GM19035 (cell line): ENCODE data around the gene ZNF778.

Experiments
- ATAC-seq: cut with Tn5 transposase; IDR thresholded peaks from one replicate; pipeline ENCODE4 v1.9.1; 2021; ENCODE audit not compliant: unreplicated experiment

ZNF778 gene

GRCh38 chr16:89275284-89275584 is 57.7 kb downstream of the ZNF778 start:
- no peak for ATAC-seq

DNA sequence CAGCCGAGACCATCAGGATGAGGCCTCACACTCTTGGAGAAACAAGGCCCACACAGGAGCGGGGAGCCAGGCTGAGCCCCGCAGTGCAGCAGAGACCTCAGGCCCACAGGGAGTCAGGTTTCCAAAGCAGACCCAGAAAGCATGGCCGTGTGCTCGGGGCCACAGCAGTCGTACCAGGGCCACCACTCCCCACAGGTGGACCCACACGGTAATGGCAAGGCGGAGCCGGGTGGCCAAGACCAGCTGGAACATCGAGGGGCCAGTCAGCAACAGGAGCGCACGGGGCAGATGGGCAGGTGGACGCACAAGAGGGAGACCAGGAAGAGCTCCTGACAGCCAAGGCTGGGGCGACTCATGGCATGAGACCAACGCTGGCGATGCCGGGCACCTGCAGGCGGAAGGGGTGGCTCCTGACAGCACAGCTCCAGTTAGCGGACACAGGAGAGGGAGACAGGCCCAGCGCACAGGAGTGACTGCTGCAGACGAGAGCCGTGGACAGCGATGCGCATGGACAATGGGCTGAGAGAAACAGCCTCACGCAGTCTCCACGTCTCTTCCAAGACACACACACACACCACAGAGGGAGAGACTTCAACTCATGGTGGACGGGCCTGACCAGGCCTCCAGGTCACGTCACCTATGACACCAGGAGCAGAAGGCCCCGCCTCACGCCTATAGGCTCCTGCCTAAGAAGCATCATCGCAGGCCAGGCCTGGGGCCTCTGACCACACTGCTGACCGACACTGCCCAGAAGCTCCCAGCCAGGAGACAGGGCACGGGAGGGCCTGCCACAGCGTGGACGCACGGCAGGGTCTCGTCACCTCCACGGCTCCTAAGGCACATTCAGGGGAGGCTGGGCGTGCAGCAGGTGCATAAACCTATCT is 58.6 kb downstream of the ZNF778 start:
- no peak for ATAC-seq

GRCh38 chr16:89277049-89277448 is 59.5 kb downstream of the ZNF778 start:
- no peak for ATAC-seq

DNA sequence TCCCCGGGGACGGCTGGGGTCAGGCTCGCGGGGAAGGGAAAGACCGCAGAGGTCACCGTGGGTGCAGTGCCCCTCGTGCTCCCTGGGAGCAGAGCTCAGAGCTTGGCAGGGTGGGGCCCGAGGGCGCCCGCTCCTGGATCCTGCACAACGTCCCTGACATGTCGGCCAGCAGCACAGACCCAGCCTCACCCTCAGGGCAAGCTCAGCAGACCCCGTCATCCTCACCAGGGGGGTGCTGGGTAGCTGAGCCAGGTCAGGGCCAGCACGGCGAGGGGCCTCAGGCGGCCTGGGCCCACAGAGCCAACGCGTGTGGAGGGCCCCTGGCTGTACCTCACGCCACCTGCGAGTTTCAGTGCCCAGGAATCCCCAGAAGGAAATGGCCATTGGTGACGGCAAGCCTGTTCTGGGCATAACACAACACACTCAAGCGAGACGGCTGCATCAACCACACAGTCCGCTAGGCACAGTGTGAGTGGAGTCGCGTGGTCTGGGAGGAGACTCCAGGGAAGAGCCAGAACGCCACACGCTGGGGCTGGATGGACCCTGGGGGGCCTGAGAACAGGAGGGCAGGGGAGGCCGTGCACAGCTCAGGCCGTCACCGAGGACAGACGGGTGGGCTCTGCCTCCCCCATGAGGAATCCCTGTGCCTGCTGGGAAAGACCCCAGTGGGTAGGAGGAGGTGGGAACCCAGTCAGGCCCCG is 60.3 kb downstream of the ZNF778 start:
- no peak for ATAC-seq

DNA sequence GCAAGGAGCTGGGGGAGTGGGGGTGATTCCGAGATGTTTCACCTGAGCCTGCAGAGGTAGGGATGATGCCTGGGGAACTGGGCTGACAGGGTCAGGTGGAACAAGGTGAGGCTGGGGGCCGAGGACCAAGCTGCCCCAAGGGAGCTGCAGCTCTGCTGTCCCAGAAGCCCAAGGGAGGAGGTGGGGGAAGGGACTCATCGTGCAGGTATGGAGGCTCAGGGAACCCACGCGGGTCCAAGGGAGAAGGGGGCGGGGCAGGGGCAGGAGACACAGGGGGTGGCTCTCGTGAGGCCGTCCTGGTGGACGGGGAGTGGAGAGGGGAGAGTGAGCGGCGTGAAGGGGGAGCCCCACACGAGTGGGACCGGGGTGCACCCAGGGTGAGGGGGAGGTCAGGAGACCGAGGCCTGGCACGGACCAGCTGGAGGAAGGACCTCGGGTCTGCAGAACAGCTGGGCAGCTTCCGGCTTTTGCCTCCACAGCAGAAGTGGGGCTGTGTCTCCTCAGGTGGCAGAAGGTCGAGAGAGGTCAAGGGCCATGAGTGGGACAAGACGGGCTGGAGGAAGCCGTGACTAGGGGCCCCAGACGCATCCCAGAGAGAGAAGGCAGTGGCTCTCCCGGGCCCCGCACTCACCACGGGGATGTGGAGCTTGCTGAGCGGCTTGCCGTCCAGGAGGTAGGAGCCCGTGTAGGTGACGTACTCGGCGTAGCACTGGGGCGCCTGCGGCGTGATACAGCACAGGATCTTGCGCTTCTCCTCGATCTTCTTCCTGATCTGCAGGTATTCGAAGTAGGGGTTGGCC is 61.1 kb downstream of the ZNF778 start:
- no peak for ATAC-seq

DNA sequence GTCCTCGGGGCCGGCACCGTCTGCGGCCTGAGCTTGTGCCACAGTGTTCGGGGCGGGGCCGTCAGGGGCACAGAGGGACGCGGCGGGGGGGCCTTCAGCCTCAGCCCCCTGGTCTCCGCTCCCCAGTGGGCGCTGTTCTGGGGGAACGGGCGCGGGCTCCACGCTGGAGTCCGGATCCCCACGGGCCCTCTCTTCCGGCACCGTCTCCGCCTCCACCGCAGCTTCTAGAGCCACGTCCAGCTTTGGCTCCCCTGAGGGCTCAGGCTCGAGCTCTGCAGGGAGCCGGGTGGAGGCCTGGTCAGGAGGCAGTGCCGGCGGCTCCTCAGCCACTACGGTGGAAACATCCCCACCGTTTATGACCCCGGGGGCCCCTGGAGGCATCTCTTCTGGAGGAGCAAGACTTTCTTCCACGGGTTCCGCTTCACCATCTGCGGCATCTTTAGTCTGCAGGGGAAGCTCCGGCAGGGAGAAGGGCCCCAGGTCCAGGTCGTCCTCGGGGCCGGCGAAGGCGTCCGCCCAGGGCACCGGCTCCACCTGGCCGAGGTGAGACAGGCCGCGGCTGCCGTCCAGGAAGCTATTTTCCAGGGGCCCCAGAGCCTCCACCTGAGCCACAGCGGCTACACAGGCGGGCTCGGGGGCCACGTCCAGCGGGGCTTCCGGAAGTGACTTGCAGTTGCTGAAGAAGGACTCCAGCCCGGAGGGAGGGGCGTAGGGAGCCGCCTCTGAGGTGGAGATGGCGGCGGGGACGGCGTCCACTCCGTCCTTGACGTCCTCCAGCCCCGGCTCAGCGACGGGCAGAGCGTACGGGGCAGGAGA is 62.4 kb downstream of the ZNF778 start:
- no peak for ATAC-seq

- ATAC-seq, result no peak
Measured at GRCh38 chr16:89280546-89281188, 63.2 kb downstream of the ZNF778 start.

DNA sequence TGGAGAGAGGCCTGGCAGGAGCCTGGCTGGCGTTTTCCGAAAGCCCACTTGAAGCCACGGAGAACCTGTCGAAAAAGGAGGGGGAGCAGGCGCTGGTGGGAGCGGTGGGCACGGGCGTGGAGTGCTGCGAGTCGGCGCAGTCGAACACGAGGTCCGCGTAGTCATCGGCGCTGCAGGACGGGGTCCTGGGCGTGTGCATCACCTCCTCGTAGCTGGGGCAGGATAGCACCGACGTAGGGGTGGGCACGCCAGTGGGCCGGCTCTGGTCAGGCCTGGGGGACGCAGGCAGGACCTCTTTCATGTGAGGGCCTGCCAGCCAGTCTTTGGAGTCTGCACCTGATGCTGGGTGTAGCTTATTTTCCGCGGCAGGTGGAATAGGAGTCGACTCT is 63.7 kb downstream of the ZNF778 start:
- no peak for ATAC-seq

DNA sequence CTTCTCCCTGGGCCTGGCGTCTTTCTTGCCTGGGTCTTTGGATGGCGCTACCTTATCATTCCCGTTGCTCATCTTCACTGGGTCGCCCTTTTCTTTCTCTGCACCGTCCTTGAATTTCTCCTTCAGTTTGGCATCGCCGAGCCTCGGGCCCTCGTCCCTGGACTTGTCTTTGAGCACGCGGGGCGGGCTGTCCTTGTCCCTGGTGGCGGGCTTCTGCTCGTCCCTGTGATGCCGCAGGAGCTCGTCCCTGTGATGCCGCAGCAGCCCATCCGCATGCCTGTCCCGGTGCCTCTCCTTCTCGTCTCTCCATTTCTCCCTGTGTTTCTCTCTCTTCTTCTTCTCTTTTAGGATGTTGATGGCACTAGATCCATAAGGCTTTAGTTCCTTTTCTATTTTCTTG is 64.3 kb downstream of the ZNF778 start:
- no peak for ATAC-seq

DNA sequence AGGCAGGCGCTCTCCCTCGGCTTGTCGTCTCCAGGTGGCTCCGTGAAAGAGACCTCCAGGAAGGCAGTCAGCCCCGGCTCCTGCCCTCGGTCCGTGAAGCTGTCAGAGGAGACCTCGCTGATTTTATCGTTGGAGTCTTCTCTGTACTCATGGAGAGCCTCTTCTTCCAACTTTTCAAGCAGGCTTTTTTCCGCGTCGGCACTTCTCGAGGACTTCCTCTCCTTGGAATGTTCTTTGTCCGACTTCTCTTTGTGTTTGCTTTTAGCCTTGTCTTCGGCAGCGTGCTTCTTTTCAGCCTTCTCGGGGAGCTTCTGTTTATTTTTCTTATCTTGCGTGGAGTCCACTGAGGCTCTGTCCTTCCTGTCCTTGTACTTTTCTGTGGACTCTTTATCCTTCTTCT is 65.0 kb downstream of the ZNF778 start:
- no peak for ATAC-seq

- no peak for ATAC-seq
Measured at GRCh38 chr16:89283449-89283848, 65.9 kb downstream of the ZNF778 start.

GRCh38 chr16:89285381-89285780 is 67.9 kb downstream of the ZNF778 start:
- ATAC-seq, result no peak

- no peak for ATAC-seq
Measured at GRCh38 chr16:89286096-89286495, 68.6 kb downstream of the ZNF778 start.
